Upper lobe of left lung (tissue), 6 donors: ENCODE results near the gene SGCD. TPM values are rescaled to one million over a fixed set of nuclear protein-coding genes. Genes with fewer than 3 reads are reported as not detected.

Experiments used
- ATAC-seq, 2 donors: fragments of 200-7000 bp; cut with Tn5 transposase; one replicate each; pipeline ENCODE4 v1.9.1; 2022; ENCODE audit warnings: mild to moderate bottlenecking in 2 of 2, moderate library complexity in 2 of 2; ENCODE audit not compliant: low FRiP score in 2 of 2
- DNase-seq, 2 donors: peaks; one replicate each; pipeline ENCODE4 v3.0.0-alpha.2; 2019 to 2020
- H3K27ac ChIP-seq, 4 donors: fragments of 200-600 bp; sonication (generic); one replicate each; pipeline ENCODE4 v1.5.1; 2016 to 2019
- H3K27me3 ChIP-seq, 4 donors: fragments of 200-600 bp; sonication (generic); one replicate each; pipeline ENCODE4 v1.5.1; 2017 to 2019
- H3K36me3 ChIP-seq, 4 donors: fragments of 200-600 bp; sonication (generic); one replicate each; pipeline ENCODE4 v1.5.1; 2016 to 2019
- H3K4me1 ChIP-seq, 4 donors: fragments of 200-600 bp; sonication (generic); one replicate each; pipeline ENCODE4 v1.5.1; 2018 to 2019
- H3K4me3 ChIP-seq, 4 donors: fragments of 200-600 bp; sonication (generic); one replicate each; pipeline ENCODE4 v1.5.1; 2017 to 2019; ENCODE audit warnings: mild to moderate bottlenecking in 2 of 4, moderate library complexity in 1 of 4
- H3K9me3 ChIP-seq, 4 donors: fragments of 200-600 bp; sonication (generic); one replicate each; pipeline ENCODE4 v1.5.1; 2018 to 2019
- CTCF ChIP-seq, 6 experiments: fragments of 450-650 bp in 4 of 6; fragments of 200-600 bp in 2 of 6; sonication (generic) in 2 of 6; IDR thresholded peaks; one replicate each; pipeline ENCODE4 v1.5.1; 2016 to 2019; ENCODE audit warnings: antibody characterized with exemption in 6 of 6
- EP300 ChIP-seq, 4 donors: sonication (generic); formaldehyde crosslinking; IDR thresholded peaks; one replicate each; pipeline ENCODE4 v1.5.1; 2017; ENCODE audit warnings: antibody characterized with exemption in 4 of 4, control low read depth in 2 of 4
- POLR2A ChIP-seq, 4 donors: fragments of 450-650 bp; IDR thresholded peaks; one replicate each; pipeline ENCODE4 v1.5.1; 2016 to 2017; ENCODE audit warnings: antibody characterized with exemption in 4 of 4, mild to moderate bottlenecking in 2 of 4
- POLR2AphosphoS5 ChIP-seq, 2 donors: sonication (generic); formaldehyde crosslinking; IDR thresholded peaks; one replicate each; pipeline ENCODE4 v1.5.1; 2017; ENCODE audit warnings: antibody characterized with exemption in 2 of 2
- WGBS, 2 donors: methylation state at CpG; one replicate each; pipeline ENCODE4 v1.1.5; 2017 to 2018; 5-methylcytosine and 5-hydroxymethylcytosine counted together
- total RNA-seq, 6 donors: library from RNA; depleted of rRNA in 4 of 6; stranded (reverse); fragments of >200 nt in 4 of 6; gene quantifications; one replicate each; pipeline versions ENCODE4 v1.1.0 to v1.2.1, GENCODE V29; 2016 to 2021
- donor health status: DM: no; HTN: no; CAD: no; lungs with moderate emphysema.
- donor health status: DM: no; HTN: yes; CAD: no; lungs with severe emphysema.

The SGCD gene
- total RNA-seq, result 1 to 10 TPM; 1.0 to 7.8 (median 1.8) TPM

- Histone ChIP-seq H3K9me3 (no peaks in the 10 kb centered on the region), H3K27ac (peak within 1 kb of the TSS in 3 of 4 donors; percentile 5 to 53 (median 32)), H3K4me1 (no peaks in the 10 kb centered on the region), H3K4me3 (peak within 1 kb of the TSS; percentile 22 to 37 (median 30)), H3K36me3 (no peaks in the 10 kb centered on the region), H3K27me3 (no peaks in the 10 kb centered on the region)
- no peak for TF ChIP-seq POLR2A (IDR thresholded peaks at IDR 0.05)
- TF ChIP-seq POLR2AphosphoS5 (IDR thresholded peaks at IDR 0.05), result no peak
- no peak for TF ChIP-seq CTCF (IDR thresholded peaks at IDR 0.05)
- WGBS, 2 donors, result 35 to 41% methylated on average over 18 of the region's 18 CpGs
- peak; percentile 82 to 95 for ATAC-seq
- peak; percentile 24 to 79 for DNase-seq
Observed at GRCh38 chr5:156326718-156327259, at the start of gene SGCD. SGCD (plus strand) TSS chr5:156327164.

GRCh38 chr5:156277290-156277689, 49.7 kb upstream of the SGCD start:
- no peak for ATAC-seq
- no peaks in the 10 kb centered on the region for H3K9me3 ChIP-seq
- H3K36me3 ChIP-seq, result no peaks in the 10 kb centered on the region
- WGBS, 2 donors, result 66 to 67% methylated on average over 2 of the region's 2 CpGs
- TF ChIP-seq EP300 (IDR thresholded peaks at IDR 0.05) (no peak), POLR2AphosphoS5 (IDR thresholded peaks at IDR 0.05) (no peak), CTCF (IDR thresholded peaks at IDR 0.05) (no peak), POLR2A (IDR thresholded peaks at IDR 0.05) (no peak)
- no peaks in the 10 kb centered on the region for H3K27me3 ChIP-seq
- no peaks in the 10 kb centered on the region for H3K4me1 ChIP-seq
- H3K27ac ChIP-seq, result no peak overlapping the region
- no peak for DNase-seq
- H3K4me3 ChIP-seq, result no peak overlapping the region

- Histone ChIP-seq H3K36me3 (no peaks in the 10 kb centered on the region), H3K27ac (no peak overlapping the region), H3K4me1 (no peaks in the 10 kb centered on the region), H3K27me3 (no peaks in the 10 kb centered on the region), H3K9me3 (no peaks in the 10 kb centered on the region), H3K4me3 (no peak overlapping the region)
- ATAC-seq, result no peak
- TF ChIP-seq POLR2AphosphoS5 (IDR thresholded peaks at IDR 0.05), result no peak
- TF ChIP-seq CTCF (IDR thresholded peaks at IDR 0.05), result no peak
- no peak for TF ChIP-seq EP300 (IDR thresholded peaks at IDR 0.05)
- no peak for TF ChIP-seq POLR2A (IDR thresholded peaks at IDR 0.05)
- no peak for DNase-seq
- WGBS, 2 donors, result 94% methylated on average over 1 of the region's 1 CpG
Observed at GRCh38 chr5:156295431-156295830, 31.5 kb upstream of the SGCD start.

- Histone ChIP-seq H3K36me3 (no peaks in the 10 kb centered on the region), H3K27ac (no peak overlapping the region), H3K4me1 (no peaks in the 10 kb centered on the region), H3K4me3 (no peak overlapping the region), H3K27me3 (no peaks in the 10 kb centered on the region), H3K9me3 (peaks cover 0 to 7% (median 2%) of the 10 kb centered on the region in 4 donors)
- TF ChIP-seq EP300 (IDR thresholded peaks at IDR 0.05) (no peak), CTCF (IDR thresholded peaks at IDR 0.05) (no peak), POLR2A (IDR thresholded peaks at IDR 0.05) (no peak)
- DNase-seq (no peak), ATAC-seq (no peak)
- WGBS, 2 donors, result 83 to 86% methylated on average over 4 of the region's 4 CpGs
Observed at GRCh38 chr5:156310115-156310514, 16.8 kb upstream of the SGCD start.
